Measurements from ENCODE around the gene KATNA1.
"Not testable (repeated sequence)": the region's sequence is repeated elsewhere in the genome, so short reads cannot be mapped to it uniquely, and the experiment has no call there.

KATNA1 gene

DNA sequence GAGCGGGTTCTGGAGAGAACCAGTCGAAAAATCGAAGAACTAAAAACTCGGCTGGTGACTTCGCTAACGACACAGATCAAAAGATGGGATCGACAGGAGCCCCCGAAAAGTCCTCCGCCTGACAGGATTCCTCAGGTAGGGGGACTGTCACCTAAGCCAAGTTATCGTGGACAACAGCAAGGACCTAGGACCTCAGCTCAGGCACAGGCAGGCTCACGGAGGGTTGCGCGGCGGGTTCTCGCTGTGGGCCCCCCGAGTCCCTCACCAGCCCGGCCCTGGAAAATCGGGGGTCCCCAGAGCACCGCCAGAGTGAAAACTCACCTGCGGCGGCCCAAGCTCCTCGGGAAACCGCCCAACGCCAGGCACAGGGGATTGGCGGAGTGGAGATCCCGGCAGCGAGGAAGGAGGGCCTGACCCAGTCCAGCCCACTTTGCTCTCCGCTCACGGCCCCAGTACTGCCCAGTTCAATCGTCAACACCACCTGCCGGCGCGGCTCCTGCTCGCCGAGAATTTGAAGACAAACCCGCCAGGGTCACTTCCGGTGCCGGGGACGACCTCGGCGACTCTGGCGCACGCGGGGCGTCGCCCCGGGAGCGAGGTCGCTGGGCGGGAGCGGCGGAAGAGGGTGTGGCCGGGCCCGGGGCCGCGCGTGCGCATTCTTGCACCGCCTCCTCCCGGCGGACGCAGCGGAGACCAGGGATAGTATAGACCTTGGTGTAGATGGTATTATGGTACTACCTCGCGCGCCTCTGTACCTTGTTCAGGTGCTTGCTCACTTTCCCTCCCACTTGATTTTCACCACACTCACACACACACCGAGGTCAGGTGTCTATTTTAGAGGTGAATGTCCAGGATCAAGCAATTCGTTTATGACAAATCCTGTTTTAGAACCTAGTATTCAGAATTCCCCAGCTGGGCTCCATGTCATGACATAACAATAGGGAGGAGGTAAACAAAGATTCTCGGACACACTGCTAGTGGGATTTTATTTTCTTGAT lies at the start of gene KATNA1:
TSS of gene KATNA1 (minus strand) at position 567 of the 998 bp plus-strand sequence. CDS start 10,167 bp downstream, outside the sequence.
- DNase-seq: peak; percentile 86

DNA sequence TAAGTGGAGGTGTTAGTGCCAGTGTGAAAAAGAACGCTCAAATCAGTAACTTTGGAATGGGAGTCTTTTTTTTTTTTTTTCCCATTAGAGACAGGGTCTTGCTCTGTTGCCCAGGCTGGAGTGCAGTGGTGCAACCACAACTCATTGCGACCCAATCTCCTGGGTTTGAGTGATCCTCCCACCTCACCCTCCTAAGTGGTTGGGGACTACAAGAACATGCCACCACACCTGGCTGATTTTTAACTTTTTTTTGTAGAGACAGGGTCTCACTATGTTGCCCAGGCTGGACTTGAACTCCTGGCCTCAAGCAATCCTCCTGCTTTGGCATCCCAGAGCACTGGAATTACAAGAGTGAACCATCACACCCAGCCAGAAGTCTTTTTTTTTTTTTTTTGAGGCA lies 49.7 kb upstream of the KATNA1 start:
- no peak for DNase-seq

GRCh38 chr6:149696901-149697300 lies 48.4 kb upstream of the KATNA1 start:
- DNase-seq: no peak

GRCh38 chr6:149694921-149695320 lies 46.4 kb upstream of the KATNA1 start:
- DNase-seq: no peak

- no peak for DNase-seq
Observed at GRCh38 chr6:149691201-149691600, 42.7 kb upstream of the KATNA1 start.

GRCh38 chr6:149686230-149686629 lies 37.7 kb upstream of the KATNA1 start:
- no peak for DNase-seq

GRCh38 chr6:149683256-149683859 lies 34.8 kb upstream of the KATNA1 start:
- no peak for DNase-seq

- DNase-seq: not testable (repeated sequence)
Observed at GRCh38 chr6:149681845-149682244, 33.3 kb upstream of the KATNA1 start.

GRCh38 chr6:149681209-149681608 lies 32.7 kb upstream of the KATNA1 start:
- DNase-seq: no peak

GRCh38 chr6:149680503-149680902 lies 32.0 kb upstream of the KATNA1 start:
- no peak for DNase-seq

DNA sequence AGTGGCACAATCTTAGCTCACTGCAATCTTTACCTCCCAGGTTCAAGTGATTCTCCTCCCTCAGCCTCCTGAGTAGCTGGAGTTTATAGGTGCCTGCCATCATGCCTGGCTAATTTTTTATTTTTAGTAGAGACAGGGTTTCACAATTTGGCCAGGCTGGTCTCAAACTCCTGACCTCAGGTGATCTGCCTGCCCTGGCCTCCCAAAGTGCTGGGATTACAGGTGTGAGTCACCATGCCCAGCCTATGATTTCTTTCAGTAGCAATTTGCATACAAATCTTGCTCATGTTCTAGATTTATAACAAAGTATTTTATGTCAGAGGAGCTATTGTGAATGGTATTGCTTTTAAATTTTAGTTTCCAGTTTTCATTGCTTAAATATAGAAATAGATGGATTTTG lies 23.8 kb upstream of the KATNA1 start:
- DNase-seq: not testable (repeated sequence)

GRCh38 chr6:149660028-149660427 lies 11.5 kb upstream of the KATNA1 start:
- DNase-seq: no peak

DNA sequence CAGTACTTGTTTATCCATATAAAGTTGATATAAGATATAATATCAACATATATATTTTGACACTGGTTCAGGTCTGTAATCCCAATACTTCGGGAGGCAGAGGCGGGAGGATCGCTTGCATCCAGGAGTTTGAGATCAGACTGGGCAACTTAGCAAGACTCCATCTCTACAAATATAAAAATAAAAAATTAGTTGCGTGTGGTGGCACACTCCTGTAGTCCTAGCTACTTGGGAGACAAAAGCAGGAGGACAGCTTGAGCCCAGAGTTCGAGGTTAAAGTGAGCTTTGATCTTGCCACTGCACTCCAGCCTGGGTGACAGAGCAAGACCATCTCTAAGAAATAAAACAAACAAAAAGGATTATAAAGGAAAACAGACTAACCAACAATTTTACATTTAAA lies 8.9 kb upstream of the KATNA1 start:
- no peak for DNase-seq

GRCh38 chr6:149651056-149651455 lies 2.5 kb upstream of the KATNA1 start:
- DNase-seq: no peak

DNA sequence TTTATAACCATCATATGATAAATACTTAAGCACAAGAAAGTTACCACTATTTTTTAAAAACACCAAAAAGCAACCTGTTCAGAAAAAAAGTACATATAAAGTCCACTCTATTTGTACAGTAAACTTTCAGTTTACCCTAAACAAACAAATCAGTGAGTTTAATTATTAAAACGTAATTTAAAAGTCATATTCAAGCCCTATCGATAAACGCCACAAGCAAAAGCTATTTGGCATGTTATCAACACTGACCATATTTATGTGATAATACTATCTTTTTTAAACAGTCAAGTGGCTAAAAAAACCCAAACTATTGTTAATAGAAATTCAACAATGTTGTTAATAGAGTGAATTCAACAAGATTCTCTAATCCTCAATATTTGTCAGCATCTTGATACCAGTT lies 1.9 kb downstream of the KATNA1 start:
- DNase-seq: no peak

- DNase-seq: no peak
Observed at GRCh38 chr6:149642829-149643580, 5.5 kb downstream of the KATNA1 start.

DNA sequence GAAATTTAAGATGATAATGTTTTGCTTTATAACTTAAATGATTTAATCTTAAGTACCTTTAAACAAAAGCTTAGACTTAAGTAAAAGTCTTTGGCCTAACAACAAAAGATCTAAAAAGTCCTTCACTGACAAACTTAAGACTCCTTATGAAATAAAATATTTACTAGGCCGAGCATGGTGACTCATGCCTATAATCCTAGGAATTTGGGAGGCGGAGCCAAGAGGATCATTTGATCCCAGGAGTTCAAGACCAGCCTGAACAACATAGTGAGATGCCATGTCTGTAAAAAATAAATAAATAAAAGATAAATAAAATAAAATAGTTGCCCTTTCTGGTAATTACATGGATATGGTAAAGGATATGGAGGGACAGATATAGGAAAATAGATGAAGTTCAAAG lies 12.4 kb downstream of the KATNA1 start:
- DNase-seq: no peak

DNA sequence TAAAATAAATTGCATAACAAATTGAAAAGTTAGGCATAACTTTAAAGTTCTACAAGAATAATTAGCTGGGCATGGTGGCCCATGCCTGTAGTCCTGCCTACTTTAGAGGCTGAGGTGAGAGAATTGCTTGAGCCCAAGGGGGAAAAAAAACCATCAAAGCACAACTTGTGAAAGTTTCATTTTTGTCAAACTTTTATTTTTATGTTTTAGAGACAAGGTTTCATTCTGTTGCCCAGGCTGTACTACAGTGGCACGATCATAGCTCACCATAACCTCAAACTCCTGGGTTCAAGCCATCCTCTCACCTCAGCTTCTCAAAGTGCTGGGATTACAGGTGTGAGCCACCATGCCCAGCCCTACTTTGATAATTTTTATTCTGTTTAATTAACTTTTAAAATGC lies 14.2 kb downstream of the KATNA1 start:
- no peak for DNase-seq

DNA sequence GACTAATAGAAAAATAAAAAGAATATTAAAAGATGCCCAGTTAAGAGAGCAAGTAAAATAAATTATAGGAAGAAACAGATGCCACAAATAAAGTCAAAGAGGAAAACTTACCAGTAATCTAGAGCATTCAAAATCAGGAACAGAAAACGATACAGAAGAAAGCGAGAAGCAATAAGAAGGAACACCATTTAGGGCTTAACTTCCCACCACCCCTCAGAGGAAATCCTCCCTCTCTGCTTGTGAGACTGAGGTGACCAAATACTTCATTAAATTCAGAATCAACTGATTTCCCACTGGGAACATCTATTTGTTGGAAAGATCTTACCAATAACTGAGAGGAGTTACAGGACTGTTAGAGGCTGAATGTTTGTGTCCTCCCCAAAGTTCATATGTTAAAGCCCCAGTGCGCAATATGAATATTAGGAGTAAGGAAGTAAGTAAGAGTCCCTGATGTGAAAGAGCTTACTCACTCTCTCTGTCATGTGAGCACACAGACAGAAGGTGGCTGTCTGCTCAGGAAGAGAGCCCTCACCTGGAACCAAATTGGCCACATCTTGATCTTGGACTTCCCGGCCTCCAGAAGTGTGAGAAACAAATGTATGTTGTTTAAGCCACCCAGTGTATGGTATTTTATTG lies 19.5 kb downstream of the KATNA1 start:
- DNase-seq: no peak

GRCh38 chr6:149627672-149628071 lies 20.8 kb downstream of the KATNA1 start:
- no peak for DNase-seq

GRCh38 chr6:149615805-149616204 lies 32.7 kb downstream of the KATNA1 start:
- no peak for DNase-seq

DNA sequence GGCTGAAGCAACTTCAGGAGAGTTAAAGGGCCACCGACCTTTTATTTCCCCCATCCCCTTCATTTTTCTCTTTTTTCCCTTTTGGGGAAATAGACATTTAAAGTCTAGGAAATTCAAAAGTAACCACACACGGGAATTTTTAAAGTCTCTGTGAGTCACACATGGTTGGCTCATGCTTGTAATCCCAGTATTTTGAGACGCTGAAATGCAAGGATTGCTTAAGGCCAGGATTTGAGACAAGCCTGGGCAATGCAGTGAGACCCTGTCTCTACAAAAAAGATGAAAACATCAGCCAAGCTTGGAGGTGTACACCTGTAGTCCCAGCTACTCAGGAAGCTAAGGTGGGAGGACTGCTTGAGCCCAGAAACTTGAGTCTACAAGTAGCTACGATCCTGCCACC lies 34.2 kb downstream of the KATNA1 start:
- DNase-seq: no peak
